Activated CD4-positive, CD25-positive, alpha-beta regulatory T cell (primary cell): Measurements from ENCODE around the gene TNFSF10.
"Not testable (repeated sequence)": the region's sequence is repeated elsewhere in the genome, so short reads cannot be mapped to it uniquely, and the experiment has no call there.

ENCODE experiments used
- DNase-seq, 4 experiments: peaks; one replicate each; lab custom pipeline; 2025; lab: John Stamatoyannopoulos, UW

TNFSF10 gene

GRCh38 chr3:172543884-172544283 lies 20.7 kb upstream of the TNFSF10 start:
- no peak for DNase-seq

GRCh38 chr3:172543419-172543818 lies 20.2 kb upstream of the TNFSF10 start:
- DNase-seq = no peak

DNA sequence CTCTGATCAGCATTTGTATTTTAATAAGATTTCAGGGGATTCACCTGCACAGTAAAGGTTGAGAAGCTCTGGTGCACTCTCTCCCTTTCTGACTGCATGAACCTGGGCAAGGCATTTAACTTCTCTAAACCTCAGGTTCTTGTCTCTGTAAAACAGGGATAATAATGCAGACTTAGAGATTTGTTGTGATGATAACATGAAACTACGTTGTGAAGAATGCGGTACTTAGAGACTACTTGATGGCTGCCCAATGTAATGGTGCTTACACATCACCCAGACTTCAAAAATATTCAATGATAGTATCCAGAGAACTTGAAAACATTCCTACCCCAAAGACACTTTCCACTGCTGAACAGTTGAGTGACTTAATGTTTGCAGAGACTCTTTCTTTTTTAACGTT lies 19.8 kb upstream of the TNFSF10 start:
- DNase-seq = no peak

- no peak for DNase-seq
These were observed 18.8 kb upstream of the TNFSF10 start for GRCh38 chr3:172541945-172542488.

GRCh38 chr3:172540049-172540448 lies 16.8 kb upstream of the TNFSF10 start:
- DNase-seq = no peak

GRCh38 chr3:172539273-172539672 lies 16.0 kb upstream of the TNFSF10 start:
- no peak for DNase-seq

DNA sequence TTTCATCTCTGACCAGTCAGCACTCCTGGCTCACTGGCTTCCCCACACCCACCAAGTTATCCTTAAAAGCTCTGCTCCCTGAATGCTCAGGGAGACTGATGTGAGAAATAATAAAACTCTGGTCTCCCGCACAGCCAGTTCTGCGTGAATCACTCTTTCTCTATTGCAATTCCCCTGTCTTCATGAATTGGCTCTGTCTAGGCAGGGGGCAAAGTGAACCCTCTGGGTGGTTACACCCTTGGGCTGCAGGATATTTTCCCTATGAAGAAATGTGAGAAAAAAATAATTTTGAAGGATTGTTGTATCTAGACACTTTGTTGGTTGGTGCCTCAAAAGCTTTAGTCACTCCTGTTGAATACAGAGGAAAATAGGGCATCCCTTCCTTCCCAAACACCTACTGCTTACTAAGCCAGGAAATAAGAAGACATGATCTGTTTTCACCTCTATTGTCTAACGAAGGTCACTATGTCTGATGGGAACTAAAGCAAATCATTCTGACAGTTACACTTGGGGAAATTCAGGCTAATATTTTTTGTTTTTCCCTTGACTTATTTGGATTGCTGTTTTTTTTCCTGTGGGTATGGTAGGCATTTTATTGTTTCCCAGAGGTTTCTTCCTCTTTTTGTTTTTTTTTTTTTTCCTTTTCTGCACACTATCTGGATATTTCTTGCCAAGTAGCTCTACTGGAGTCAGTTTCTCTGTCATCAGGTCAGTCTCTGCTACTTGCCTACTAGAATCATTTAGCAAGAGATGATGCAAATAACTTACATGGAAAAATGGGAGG lies 15.3 kb upstream of the TNFSF10 start:
- DNase-seq = no peak

DNA sequence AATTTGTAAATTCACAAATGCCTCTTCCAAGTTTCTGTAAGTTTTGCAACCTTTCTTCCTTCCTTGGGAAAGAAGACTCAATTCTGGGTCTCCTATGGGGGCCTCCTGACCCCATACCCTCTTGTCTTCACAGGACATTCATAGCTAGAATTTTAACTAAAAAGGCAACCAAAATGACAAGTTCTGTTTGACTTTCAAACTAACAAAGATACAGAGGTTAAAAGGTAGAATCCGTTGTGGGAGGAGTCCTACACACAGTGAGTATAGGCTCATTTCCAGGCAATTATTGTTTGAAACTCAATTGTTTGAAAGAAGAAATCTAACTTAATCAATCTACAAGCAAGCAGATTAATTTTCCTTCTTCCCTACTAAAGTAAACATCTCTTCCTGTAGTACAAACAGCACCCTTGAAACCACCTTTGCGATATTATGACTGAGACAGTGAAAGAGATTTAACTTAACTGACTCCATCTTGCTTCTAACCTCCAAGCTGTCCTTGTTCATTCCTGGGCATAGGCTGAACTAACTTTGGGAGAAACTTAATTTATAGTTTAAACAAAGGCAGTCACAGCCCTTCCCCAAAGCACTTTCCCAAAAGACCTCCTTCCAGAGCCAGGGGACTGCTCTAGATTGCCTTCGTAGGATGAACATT lies 14.4 kb upstream of the TNFSF10 start:
- no peak for DNase-seq

- DNase-seq = no peak
These were observed 13.8 kb upstream of the TNFSF10 start for GRCh38 chr3:172536993-172537419.

GRCh38 chr3:172536505-172536904 lies 13.3 kb upstream of the TNFSF10 start:
- DNase-seq = no peak

GRCh38 chr3:172530566-172530965 lies 7.3 kb upstream of the TNFSF10 start:
- no peak for DNase-seq

DNA sequence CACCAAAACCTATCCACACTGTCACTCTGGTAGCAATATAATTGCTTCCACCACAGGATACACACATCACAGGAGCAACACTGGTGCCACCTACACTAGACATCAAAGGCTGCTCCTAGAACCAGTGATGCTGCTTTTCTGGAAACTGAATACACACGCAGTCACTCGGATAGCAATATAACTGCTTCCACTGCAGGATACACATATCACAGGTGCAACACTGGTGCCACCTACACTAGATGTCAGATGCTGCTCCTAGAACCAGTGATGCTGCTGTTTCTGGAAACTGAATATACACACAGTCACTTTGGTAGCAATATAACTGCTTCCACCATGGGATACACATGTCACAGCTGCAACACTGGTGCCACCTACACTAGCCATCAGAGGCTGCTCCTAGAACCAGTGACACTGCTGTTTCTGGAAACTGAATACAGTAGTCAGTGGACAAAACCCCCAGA lies 6.9 kb upstream of the TNFSF10 start:
- no peak for DNase-seq

DNA sequence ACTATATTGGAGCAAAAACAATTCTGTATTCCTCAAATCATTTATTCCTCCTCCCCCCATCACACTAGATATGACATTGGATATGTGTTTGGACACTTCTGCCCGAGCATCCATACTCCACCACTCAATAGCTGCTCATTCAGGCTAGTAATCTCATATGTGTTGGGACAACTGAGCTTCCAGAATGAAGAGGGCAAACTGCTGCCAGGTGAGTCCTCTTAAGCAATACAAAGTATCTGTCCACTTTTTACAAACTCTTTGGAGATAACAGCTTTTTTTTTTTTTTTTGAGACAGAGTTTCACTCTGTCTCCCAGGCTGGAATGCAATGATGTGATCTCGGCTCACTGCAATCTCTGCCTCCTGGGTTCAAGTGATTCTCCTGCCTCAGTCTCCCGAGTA lies 5.4 kb upstream of the TNFSF10 start:
- DNase-seq = no peak

- DNase-seq = no peak
These were observed 4.1 kb upstream of the TNFSF10 start for GRCh38 chr3:172527306-172527705.

DNA sequence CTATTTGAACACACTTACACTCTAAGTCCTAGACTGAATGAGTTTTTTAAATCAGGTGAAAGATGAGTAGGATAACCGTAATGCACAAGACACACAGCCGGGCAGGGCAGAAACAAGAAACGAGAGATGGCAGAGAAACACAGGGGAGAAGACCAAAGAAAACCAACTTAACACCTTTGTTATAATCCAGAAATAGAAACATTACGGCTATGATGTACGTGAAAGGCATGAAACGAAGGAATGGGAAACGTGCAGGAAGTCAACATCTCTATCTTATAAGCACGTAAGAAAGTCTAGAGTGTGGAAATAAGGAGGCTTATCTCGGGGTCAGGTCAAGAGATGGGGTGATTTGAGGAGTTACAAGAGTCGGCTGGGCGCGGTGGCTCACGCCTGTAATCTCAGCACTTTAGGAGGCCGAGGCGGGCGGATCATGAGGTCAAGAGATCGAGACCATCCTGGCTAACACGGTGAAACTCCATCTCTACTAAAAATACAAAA lies 1.9 kb upstream of the TNFSF10 start:
- DNase-seq = no peak

DNA sequence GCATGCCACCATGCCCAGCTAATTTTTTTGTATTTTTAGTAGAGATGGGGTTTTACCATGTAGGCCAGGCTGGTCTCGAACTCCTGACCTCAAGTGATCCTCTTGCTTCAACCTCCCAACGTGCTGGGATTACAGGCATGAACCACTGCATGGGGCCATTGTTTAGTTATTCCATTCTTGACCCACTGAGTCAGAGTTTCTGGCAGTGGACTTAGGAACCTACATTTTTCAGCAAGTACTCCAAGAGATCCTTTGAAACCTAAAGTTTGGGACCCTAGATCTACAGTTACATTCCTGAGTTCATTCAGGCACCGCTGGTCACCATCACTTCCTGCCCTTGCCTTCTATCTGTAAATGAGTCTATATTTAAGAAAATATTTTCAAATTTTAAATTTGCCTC lies 1.4 kb upstream of the TNFSF10 start:
- no peak for DNase-seq

- not testable (repeated sequence) for DNase-seq
These were observed 1.1 kb downstream of the TNFSF10 start for GRCh38 chr3:172521837-172522726.

- no peak for DNase-seq
These were observed 2.9 kb downstream of the TNFSF10 start for GRCh38 chr3:172520301-172520831.

GRCh38 chr3:172519740-172520139 lies 3.5 kb downstream of the TNFSF10 start:
- no peak for DNase-seq

DNA sequence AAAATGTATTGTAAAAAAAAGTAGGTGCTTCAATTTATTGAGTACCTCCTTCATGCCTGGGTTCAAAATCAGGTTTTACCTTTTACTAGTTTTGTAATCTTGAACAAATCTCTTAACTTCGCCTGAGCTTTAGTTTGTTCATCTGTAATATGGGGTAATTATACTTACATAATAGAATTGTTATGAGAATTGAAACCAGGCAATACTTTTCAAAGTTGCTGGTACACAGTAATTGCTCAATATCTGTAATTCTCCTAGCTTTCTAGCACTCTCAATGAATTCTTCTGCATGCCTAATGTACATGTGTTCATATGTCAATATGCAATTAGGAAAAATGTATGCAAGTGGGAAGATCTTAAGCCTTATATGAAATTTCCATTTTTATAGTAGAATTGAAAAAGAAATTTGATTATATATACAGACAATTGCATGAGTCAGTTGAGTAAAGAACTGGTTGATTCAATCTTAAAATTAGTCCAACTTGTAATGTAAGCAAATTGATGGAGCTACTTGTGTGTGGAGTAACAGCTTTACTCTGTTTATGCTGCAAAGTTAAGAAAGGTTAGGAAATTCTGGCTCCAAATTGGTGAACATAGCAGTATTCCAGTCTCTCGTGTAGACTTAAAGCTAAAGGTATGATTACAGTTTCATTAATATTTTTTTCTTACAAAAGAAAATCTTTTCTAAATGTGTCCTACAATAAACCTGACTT lies 4.1 kb downstream of the TNFSF10 start:
- DNase-seq = no peak

DNA sequence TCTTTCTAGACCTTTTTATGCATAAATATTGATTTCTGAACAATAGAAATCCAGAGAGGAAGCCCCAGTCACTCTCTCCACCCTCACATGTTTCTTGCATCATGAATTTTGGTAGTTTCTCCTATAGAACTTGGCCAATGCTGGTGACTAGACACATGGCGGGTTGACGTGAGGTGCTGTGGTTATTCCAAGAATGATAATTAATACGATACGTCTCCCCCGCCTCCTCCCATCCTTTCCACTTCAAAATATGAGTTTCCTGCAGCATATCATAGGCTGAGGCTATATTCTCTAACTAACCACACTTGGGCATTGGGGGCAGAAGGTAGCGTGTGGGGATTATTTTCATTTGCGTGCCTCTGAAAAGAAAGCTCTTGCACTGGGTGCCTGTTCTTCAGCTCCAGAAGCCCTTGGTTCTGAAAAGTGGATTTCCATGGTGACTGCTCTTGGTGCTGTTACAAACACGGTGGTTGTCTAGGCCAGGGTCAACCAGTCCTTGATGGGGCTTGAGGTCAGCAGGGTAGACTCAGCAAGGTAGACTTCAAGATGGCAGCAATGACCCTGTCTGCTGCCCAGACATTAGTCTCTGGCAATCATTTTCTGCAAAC lies 5.3 kb downstream of the TNFSF10 start:
- DNase-seq = peak in 2 of 4 experiments; percentile 7 to 14
